ENCODE data around the gene SH3RF1.

The SH3RF1 gene

DNA sequence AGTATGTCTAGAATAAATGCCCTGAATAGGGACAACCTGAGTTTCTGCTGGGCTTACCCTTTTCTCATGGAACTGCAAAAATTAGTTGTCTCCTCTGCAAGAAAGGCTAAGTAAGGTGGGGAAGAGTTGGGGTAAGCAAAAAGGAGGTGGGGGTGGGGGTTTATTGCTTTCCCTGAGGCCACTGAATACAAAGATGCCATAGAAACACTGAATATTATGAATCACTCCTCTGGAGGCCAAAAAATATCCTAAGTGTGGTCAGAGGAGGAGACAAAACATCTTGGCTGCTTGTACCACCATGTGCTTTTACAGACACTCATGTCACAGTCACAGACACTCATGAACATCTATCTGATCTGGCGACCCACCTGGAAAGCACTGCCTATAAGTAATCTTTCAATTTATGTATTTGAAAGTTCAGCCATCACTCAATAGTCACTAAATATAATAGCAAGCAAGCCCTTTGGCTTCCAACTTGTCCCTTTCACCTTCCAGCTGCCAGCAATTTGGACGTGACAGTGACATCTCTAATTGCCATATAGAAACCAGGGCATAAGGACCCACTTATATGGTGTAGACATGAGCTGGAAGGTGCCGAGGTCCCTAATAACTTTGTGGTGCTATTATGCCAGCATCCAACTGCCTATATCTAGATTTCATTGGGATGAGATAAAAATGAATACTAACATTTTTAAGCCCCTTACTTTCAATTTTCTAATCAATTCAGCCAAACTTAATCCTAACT, 138.0 kb downstream of the SH3RF1 start:
- H3K4me1 ChIP-seq (ENCODE audit: control insufficient read depth, insufficient read depth, low read length, poor library complexity, severe bottlenecking) = no peaks in the 10 kb centered on the region
- H3K27ac ChIP-seq (ENCODE audit: low read depth, low read length, severe bottlenecking) = no peak overlapping the region
- peaks cover 73% of the 10 kb centered on the region for H3K36me3 ChIP-seq (ENCODE audit: control insufficient read depth, insufficient read depth, low read length)
- 100% methylated on average over 1 of the region's 3 CpGs; no CpG with 5 or more reads in 1 of the 2 experiments for WGBS, 2 experiments (ENCODE audit: insufficient coverage in 2 of 2)
- no peaks in the 10 kb centered on the region for H3K9me3 ChIP-seq (ENCODE audit: control insufficient read depth, low read length)
- H3K4me3 ChIP-seq (ENCODE audit: extremely low read depth, insufficient read depth, low read length, poor library complexity, severe bottlenecking) = no peak overlapping the region

DNA sequence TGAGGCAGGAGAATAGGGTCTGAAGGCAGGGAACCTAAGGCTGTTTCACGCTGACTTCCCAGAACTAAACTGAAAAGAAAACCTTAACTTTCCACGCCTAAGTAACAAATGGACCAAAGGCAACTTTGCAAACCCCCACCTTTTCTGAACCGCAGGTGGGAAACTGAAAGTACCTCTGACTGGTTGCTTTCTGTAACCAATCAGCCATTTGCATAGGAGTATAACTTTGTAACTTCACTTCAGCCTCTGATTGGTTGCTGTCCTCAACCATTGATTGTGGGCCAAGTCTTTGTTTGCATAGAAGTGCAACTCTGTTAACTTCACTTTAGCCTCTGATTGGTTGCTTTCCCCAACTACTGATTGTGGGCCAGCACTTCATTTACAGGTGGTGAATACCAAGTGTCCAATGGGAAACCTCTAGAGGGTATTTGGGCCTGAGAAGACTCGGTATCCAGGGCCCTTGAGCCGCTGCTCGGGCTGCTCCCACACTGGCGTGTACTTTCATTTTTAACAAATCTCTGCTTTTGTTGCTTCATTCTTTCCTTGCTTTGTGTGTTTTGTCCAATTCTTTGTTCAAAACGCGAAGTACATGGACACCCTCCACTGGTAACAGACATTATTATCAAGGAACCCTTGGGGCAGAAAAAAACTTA, 139.1 kb downstream of the SH3RF1 start:
- Histone ChIP-seq H3K4me1 (ENCODE audit: control insufficient read depth, insufficient read depth, low read length, poor library complexity, severe bottlenecking) (no peaks in the 10 kb centered on the region), H3K4me3 (ENCODE audit: extremely low read depth, insufficient read depth, low read length, poor library complexity, severe bottlenecking) (no peak overlapping the region), H3K9me3 (ENCODE audit: control insufficient read depth, low read length) (no peaks in the 10 kb centered on the region), H3K36me3 (ENCODE audit: control insufficient read depth, insufficient read depth, low read length) (peaks cover 82% of the 10 kb centered on the region), H3K27ac (ENCODE audit: low read depth, low read length, severe bottlenecking) (no peak overlapping the region)
- 94 to 100% methylated on average over 7 of the region's 9 CpGs for WGBS, 2 experiments (ENCODE audit: insufficient coverage in 2 of 2)

DNA sequence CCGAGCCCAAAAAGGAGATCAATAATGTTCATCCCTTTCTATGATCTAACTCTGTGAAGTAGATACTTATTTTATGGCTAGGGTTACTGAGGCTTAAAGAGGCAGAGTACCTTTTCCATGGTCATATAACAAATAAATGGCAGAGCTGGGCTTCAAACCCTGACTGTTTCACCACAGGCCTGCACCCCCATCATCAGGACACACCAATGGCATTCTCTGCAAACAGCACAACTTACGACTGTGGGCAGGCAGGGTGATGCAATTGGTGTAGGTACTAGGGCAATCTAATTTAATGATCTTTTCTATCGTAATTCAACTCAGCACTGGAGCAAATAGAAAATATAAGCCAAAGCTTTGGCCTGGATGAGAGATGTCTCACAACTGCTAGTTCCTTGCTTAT, 141.9 kb downstream of the SH3RF1 start:
- H3K27ac ChIP-seq (ENCODE audit: low read depth, low read length, severe bottlenecking) = no peak overlapping the region
- no peak overlapping the region for H3K4me3 ChIP-seq (ENCODE audit: extremely low read depth, insufficient read depth, low read length, poor library complexity, severe bottlenecking)
- no peaks in the 10 kb centered on the region for H3K4me1 ChIP-seq (ENCODE audit: control insufficient read depth, insufficient read depth, low read length, poor library complexity, severe bottlenecking)
- 100% methylated on average over 1 of the region's 3 CpGs; no CpG with 5 or more reads in 1 of the 2 experiments for WGBS, 2 experiments (ENCODE audit: insufficient coverage in 2 of 2)
- H3K9me3 ChIP-seq (ENCODE audit: control insufficient read depth, low read length) = no peaks in the 10 kb centered on the region
- peaks cover 68% of the 10 kb centered on the region for H3K36me3 ChIP-seq (ENCODE audit: control insufficient read depth, insufficient read depth, low read length)

DNA sequence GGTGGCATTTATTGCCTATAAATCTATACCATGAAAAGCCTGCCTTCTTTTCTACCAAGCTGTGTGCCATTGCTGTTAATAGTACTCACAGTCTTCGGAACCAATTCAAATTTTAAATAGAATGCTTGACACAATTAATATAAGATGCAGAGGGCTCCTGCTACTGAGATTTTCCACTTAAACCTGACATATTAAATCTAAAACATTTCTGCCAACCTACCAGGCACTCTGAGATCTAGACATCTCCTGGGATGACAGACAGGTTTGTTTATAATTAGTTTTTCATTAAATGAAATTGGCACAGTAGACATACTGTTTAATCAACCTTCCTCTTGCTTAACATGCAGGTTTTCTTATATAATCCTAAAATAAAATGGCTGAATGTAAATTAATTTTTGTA, 143.4 kb downstream of the SH3RF1 start:
- Histone ChIP-seq H3K36me3 (ENCODE audit: control insufficient read depth, insufficient read depth, low read length) (peaks cover 63% of the 10 kb centered on the region), H3K9me3 (ENCODE audit: control insufficient read depth, low read length) (no peaks in the 10 kb centered on the region), H3K4me1 (ENCODE audit: control insufficient read depth, insufficient read depth, low read length, poor library complexity, severe bottlenecking) (no peaks in the 10 kb centered on the region), H3K27ac (ENCODE audit: low read depth, low read length, severe bottlenecking) (no peak overlapping the region), H3K4me3 (ENCODE audit: extremely low read depth, insufficient read depth, low read length, poor library complexity, severe bottlenecking) (no peak overlapping the region)
- WGBS, 2 experiments (ENCODE audit: insufficient coverage in 2 of 2) = 100% methylated on average over 1 of the region's 1 CpG; no CpG with 5 or more reads in 1 of the 2 experiments

DNA sequence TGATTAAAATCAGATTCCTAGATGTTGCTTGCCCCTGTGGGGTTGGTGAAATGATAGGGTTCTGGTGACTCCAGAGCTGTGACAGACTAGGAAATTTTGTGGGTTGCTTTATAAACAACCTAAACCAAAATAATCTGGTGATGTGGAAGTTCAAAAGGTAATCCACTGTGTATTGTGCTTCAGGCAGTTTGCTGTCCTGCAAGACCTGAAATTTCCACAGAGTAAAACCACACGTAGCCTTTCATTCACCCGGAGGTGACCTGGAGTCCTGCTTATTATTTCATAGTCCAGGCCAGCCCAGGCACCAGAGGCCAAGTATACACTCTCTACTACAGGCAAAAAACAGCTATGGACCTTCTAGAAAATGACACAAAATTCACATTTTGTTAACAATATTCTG, 146.1 kb downstream of the SH3RF1 start:
- Histone ChIP-seq H3K27ac (ENCODE audit: low read depth, low read length, severe bottlenecking) (no peak overlapping the region), H3K9me3 (ENCODE audit: control insufficient read depth, low read length) (no peaks in the 10 kb centered on the region), H3K4me3 (ENCODE audit: extremely low read depth, insufficient read depth, low read length, poor library complexity, severe bottlenecking) (no peak overlapping the region), H3K4me1 (ENCODE audit: control insufficient read depth, insufficient read depth, low read length, poor library complexity, severe bottlenecking) (no peaks in the 10 kb centered on the region), H3K36me3 (ENCODE audit: control insufficient read depth, insufficient read depth, low read length) (peaks cover 57% of the 10 kb centered on the region)
- WGBS, 2 experiments (ENCODE audit: insufficient coverage in 2 of 2) = 89 to 100% methylated on average over 2 of the region's 2 CpGs

DNA sequence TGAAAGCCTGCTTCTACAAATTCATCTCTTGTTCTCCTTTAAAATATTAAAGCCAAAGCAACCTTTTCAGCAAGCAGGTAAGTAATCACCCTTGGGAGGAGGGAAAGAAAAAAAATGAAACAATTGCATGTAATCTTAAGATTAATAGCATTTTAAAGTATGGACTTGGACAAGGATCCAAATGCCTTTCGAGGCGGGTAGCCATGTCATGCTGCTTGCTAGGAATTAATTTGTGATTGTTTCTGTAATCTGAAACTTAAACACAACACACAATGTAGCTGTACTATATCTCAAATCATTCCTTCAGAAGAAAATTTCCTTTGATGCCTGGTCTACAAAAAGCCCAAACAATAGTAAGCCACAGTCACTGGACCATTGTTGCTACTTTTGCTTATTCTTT, 148.3 kb downstream of the SH3RF1 start:
- no peak overlapping the region for H3K4me3 ChIP-seq (ENCODE audit: extremely low read depth, insufficient read depth, low read length, poor library complexity, severe bottlenecking)
- H3K4me1 ChIP-seq (ENCODE audit: control insufficient read depth, insufficient read depth, low read length, poor library complexity, severe bottlenecking) = no peaks in the 10 kb centered on the region
- no peaks in the 10 kb centered on the region for H3K9me3 ChIP-seq (ENCODE audit: control insufficient read depth, low read length)
- no CpG with 5 or more reads among the region's 2 CpGs for WGBS, 2 experiments (ENCODE audit: insufficient coverage in 2 of 2)
- H3K27ac ChIP-seq (ENCODE audit: low read depth, low read length, severe bottlenecking) = no peak overlapping the region
- H3K36me3 ChIP-seq (ENCODE audit: control insufficient read depth, insufficient read depth, low read length) = peaks cover 58% of the 10 kb centered on the region

DNA sequence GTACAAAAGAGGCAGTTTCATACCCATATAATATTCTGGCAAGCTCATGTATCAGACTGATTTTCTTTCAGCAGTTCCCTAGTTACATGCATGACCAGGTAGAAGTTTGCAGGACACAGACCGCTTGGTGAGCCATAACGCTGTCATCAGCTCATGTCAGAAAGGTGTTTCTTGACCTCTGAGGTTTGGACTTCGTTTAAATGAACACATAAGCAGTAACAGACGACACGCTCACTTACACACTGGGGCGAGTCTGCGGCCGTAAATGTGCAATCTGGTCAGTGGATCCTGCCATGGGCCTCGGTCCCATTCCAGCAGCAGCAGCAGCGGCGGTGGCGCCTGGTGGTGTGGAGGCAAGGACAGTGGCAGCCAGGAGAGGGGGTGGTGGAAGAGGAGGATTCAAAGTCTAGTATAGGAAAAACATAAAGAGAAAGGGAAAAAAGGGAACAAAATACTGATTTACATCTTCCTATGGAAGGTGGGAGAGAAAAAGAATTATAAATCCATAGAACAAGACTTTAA, 148.8 kb downstream of the SH3RF1 start:
- H3K36me3 ChIP-seq (ENCODE audit: control insufficient read depth, insufficient read depth, low read length) = peaks cover 60% of the 10 kb centered on the region
- H3K4me3 ChIP-seq (ENCODE audit: extremely low read depth, insufficient read depth, low read length, poor library complexity, severe bottlenecking) = no peak overlapping the region
- no peaks in the 10 kb centered on the region for H3K9me3 ChIP-seq (ENCODE audit: control insufficient read depth, low read length)
- H3K27ac ChIP-seq (ENCODE audit: low read depth, low read length, severe bottlenecking) = no peak overlapping the region
- WGBS, 2 experiments (ENCODE audit: insufficient coverage in 2 of 2) = 94 to 96% methylated on average over 9 to 12 of the region's 12 CpGs
- H3K4me1 ChIP-seq (ENCODE audit: control insufficient read depth, insufficient read depth, low read length, poor library complexity, severe bottlenecking) = peaks cover 2% of the 10 kb centered on the region

DNA sequence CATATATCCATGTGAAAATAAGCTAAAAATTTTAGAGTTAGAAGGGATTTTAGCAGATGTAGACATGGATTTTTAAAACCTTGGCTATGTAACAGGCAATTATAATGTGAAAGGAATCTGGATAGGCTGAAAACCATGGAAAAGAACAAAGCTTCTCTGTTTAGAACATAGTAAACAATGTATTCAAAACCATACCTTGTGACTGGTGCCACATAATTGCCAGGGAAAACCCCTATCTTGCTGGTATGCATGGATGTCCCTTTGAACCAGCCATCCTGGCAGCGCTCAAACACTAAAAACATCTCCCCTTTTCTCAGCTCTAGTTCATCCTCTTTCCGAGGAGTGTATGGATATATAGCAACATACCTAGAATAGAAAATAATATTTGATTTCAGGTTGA, 150.1 kb downstream of the SH3RF1 start:
- H3K27ac ChIP-seq (ENCODE audit: low read depth, low read length, severe bottlenecking) = no peak overlapping the region
- H3K4me3 ChIP-seq (ENCODE audit: extremely low read depth, insufficient read depth, low read length, poor library complexity, severe bottlenecking) = no peak overlapping the region
- peaks cover 62% of the 10 kb centered on the region for H3K36me3 ChIP-seq (ENCODE audit: control insufficient read depth, insufficient read depth, low read length)
- peaks cover 15% of the 10 kb centered on the region for H3K4me1 ChIP-seq (ENCODE audit: control insufficient read depth, insufficient read depth, low read length, poor library complexity, severe bottlenecking)
- no peaks in the 10 kb centered on the region for H3K9me3 ChIP-seq (ENCODE audit: control insufficient read depth, low read length)
- no CpG with 5 or more reads among the region's 2 CpGs for WGBS, 2 experiments (ENCODE audit: insufficient coverage in 2 of 2)

DNA sequence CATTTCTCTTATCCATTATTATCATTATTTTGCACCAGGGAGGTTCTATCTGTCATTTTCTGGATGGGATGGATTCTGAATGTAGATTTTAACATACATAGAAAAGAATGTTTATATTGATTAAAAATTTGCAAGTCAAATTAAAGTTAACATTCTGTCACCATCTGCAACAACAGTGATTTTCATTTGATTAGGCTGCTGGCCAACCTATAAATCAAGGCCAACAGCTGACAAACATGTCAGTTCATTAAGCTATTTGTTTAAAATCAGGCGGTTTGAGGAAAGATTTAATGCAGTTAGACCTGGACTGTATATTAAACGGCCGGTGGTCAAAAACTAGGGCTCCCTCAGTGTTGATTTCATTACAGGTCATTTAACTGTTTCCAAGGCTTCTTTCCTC, 151.2 kb downstream of the SH3RF1 start:
- H3K4me3 ChIP-seq (ENCODE audit: extremely low read depth, insufficient read depth, low read length, poor library complexity, severe bottlenecking) = no peak overlapping the region
- no peak overlapping the region for H3K27ac ChIP-seq (ENCODE audit: low read depth, low read length, severe bottlenecking)
- H3K4me1 ChIP-seq (ENCODE audit: control insufficient read depth, insufficient read depth, low read length, poor library complexity, severe bottlenecking) = peaks cover 17% of the 10 kb centered on the region
- H3K36me3 ChIP-seq (ENCODE audit: control insufficient read depth, insufficient read depth, low read length) = peaks cover 63% of the 10 kb centered on the region
- WGBS, 2 experiments (ENCODE audit: insufficient coverage in 2 of 2) = 97 to 100% methylated on average over 3 of the region's 3 CpGs
- no peaks in the 10 kb centered on the region for H3K9me3 ChIP-seq (ENCODE audit: control insufficient read depth, low read length)

DNA sequence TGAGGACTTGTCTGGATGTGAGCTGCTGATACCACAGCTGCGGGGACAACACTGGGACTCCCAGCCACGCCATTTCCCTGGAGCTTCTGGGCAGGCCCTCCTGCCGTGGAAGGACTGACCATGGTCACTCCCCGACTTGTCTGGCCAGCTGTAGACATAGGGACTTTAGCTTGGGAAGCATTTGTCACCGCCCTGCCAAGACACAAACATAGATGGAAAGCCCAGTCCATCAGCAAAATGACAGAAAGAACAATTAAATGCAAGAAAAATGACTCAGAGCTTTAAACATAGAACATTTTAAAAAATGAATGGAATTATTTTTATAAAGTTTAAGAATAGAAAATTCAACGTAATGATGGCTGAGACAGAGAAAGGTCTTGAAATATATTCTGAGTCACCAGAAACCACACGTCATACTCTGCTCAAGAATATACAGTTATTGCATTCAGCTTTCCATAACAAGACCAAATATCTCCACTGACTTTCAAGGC, 153.1 kb downstream of the SH3RF1 start:
- no peak overlapping the region for H3K4me3 ChIP-seq (ENCODE audit: extremely low read depth, insufficient read depth, low read length, poor library complexity, severe bottlenecking)
- H3K9me3 ChIP-seq (ENCODE audit: control insufficient read depth, low read length) = no peaks in the 10 kb centered on the region
- no peak overlapping the region for H3K27ac ChIP-seq (ENCODE audit: low read depth, low read length, severe bottlenecking)
- WGBS, 2 experiments (ENCODE audit: insufficient coverage in 2 of 2) = 86 to 100% methylated on average over 5 of the region's 7 CpGs
- peaks cover 17% of the 10 kb centered on the region for H3K4me1 ChIP-seq (ENCODE audit: control insufficient read depth, insufficient read depth, low read length, poor library complexity, severe bottlenecking)
- peaks cover 71% of the 10 kb centered on the region for H3K36me3 ChIP-seq (ENCODE audit: control insufficient read depth, insufficient read depth, low read length)

Measured in mesodermal cell (in vitro differentiated cells).